C4-2B (cell line): Measurements from ENCODE around the gene ZNF784.

Experiments used
- CTCF ChIP-seq: fragments of 450-650 bp; conservative IDR thresholded peaks from 2 replicates; pipeline ENCODE4 v1.5.1; 2017; ENCODE audit warnings: mild to moderate bottlenecking
- ZFX ChIP-seq: fragments of 450-650 bp; IDR thresholded peaks from 2 replicates; pipeline ENCODE4 v1.6.1; 2017

GRCh38 chr19:55673889-55674288 is 49.5 kb upstream of the ZNF784 start:
- no peak for TF ChIP-seq CTCF
- no peak for TF ChIP-seq ZFX
